Osteocyte (in vitro differentiated cells): ENCODE measurements around the gene HCAR3. TPM values are rescaled to one million over a fixed set of nuclear protein-coding genes. Genes with fewer than 3 reads are reported as not detected.
"Not testable (repeated sequence)": the region's sequence is repeated elsewhere in the genome, so short reads cannot be mapped to it uniquely, and the experiment has no call there.

Source experiments
- DNase-seq: peaks from one replicate; pipeline ENCODE4 v3.0.0; 2021; ENCODE audit warnings: mixed read lengths; ENCODE audit not compliant: unreplicated experiment; ENCODE audit errors: extremely low spot score
- H3K27ac Mint-ChIP-seq: one replicate; pipeline ENCODE4 v1.8.0; 2021; ENCODE audit warnings: mild to moderate bottlenecking, mixed read lengths; ENCODE audit not compliant: unreplicated experiment
- H3K27me3 Mint-ChIP-seq: one replicate; pipeline ENCODE4 v1.8.0; 2021; ENCODE audit warnings: mixed read lengths; ENCODE audit not compliant: unreplicated experiment
- H3K36me3 Mint-ChIP-seq: one replicate; pipeline ENCODE4 v1.8.0; 2021; ENCODE audit warnings: mixed read lengths; ENCODE audit not compliant: unreplicated experiment
- H3K4me1 Mint-ChIP-seq: one replicate; pipeline ENCODE4 v1.8.0; 2021; ENCODE audit warnings: mixed read lengths; ENCODE audit not compliant: unreplicated experiment
- H3K4me3 Mint-ChIP-seq: one replicate; pipeline ENCODE4 v1.8.0; 2021; ENCODE audit warnings: mild to moderate bottlenecking, moderate library complexity, mixed read lengths; ENCODE audit not compliant: unreplicated experiment
- H3K9me3 Mint-ChIP-seq: one replicate; pipeline ENCODE4 v1.8.0; 2021; ENCODE audit warnings: mixed read lengths; ENCODE audit not compliant: unreplicated experiment
- CTCF ChIP-seq: fragments of 200-600 bp; sonication (generic); IDR thresholded peaks from 2 replicates; pipeline ENCODE4 v1.5.0; 2021; ENCODE audit warnings: antibody characterized with exemption, mild to moderate bottlenecking, moderate library complexity
- long read RNA-seq: library from polyadenylated mRNA; unstranded; transcript quantifications from one replicate; pipeline ENCODE4 v2.0.0, GENCODE V29; 2021
- total RNA-seq: library from RNA; stranded (reverse); gene quantifications from 2 replicates; pipeline ENCODE4 v1.2.1, GENCODE V29; 2021

The HCAR3 gene
- total RNA-seq: not detected in 2 replicates
- long read RNA-seq: 0 reads

GRCh38 chr12:122716658-122717057 is at the start of gene HCAR3:
Gene HCAR3 (minus strand): TSS chr12:122716811. CDS start chr12:122716737, 74 bp downstream.
- not testable (repeated sequence) for H3K9me3 Mint-ChIP-seq, H3K4me3 Mint-ChIP-seq, H3K36me3 Mint-ChIP-seq, H3K27ac Mint-ChIP-seq, DNase-seq
- H3K27me3 Mint-ChIP-seq: peaks cover 17% of the 10 kb centered on the region
- peaks cover 14% of the 10 kb centered on the region for H3K4me1 Mint-ChIP-seq

- Mint-ChIP-seq H3K27me3 (no peaks in the 10 kb centered on the region), H3K36me3 (peaks cover 39% of the 10 kb centered on the region), H3K9me3 (no peaks in the 10 kb centered on the region), H3K27ac (no peak overlapping the region), H3K4me1 (peaks cover 19% of the 10 kb centered on the region), H3K4me3 (no peak overlapping the region)
- no peak for TF ChIP-seq CTCF
- no peak for DNase-seq
Measured at GRCh38 chr12:122757568-122757967, 41.0 kb upstream of the HCAR3 start.

GRCh38 chr12:122754790-122755189 is 38.2 kb upstream of the HCAR3 start:
- H3K9me3 Mint-ChIP-seq: no peaks in the 10 kb centered on the region
- DNase-seq: no peak
- no peaks in the 10 kb centered on the region for H3K27me3 Mint-ChIP-seq
- peaks cover 27% of the 10 kb centered on the region for H3K4me1 Mint-ChIP-seq
- TF ChIP-seq CTCF: no peak
- H3K36me3 Mint-ChIP-seq: peaks cover 33% of the 10 kb centered on the region
- H3K27ac Mint-ChIP-seq: no peak overlapping the region
- no peak overlapping the region for H3K4me3 Mint-ChIP-seq

GRCh38 chr12:122753319-122753650 is 36.7 kb upstream of the HCAR3 start:
- peaks cover 33% of the 10 kb centered on the region for H3K36me3 Mint-ChIP-seq
- no peaks in the 10 kb centered on the region for H3K27me3 Mint-ChIP-seq
- H3K4me3 Mint-ChIP-seq: peak overlapping the region; percentile 95
- no peaks in the 10 kb centered on the region for H3K9me3 Mint-ChIP-seq
- TF ChIP-seq CTCF: no peak
- peak overlapping the region; percentile 89 for H3K27ac Mint-ChIP-seq
- DNase-seq: no peak
- peaks cover 27% of the 10 kb centered on the region for H3K4me1 Mint-ChIP-seq

- TF ChIP-seq CTCF: peak; percentile 97
Measured at GRCh38 chr12:122752464-122753318, 36.1 kb upstream of the HCAR3 start, which contains the start of gene DENR. Gene DENR (plus strand): TSS chr12:122752824. CDS start chr12:122753702, 878 bp downstream.

GRCh38 chr12:122750781-122751515 is 34.3 kb upstream of the HCAR3 start:
- not testable (repeated sequence) for H3K4me3 Mint-ChIP-seq, H3K27me3 Mint-ChIP-seq, H3K27ac Mint-ChIP-seq, H3K9me3 Mint-ChIP-seq, DNase-seq
- Mint-ChIP-seq H3K4me1 (peaks cover 27% of the 10 kb centered on the region), H3K36me3 (peaks cover 16% of the 10 kb centered on the region)

More at GRCh38 chr12:122752464-122753318, 36.1 kb upstream of the HCAR3 start, which contains the start of gene DENR:
- no peaks in the 10 kb centered on the region for H3K9me3 Mint-ChIP-seq
- H3K4me3 Mint-ChIP-seq: peak within 1 kb of the TSS; percentile 95
- H3K4me1 Mint-ChIP-seq: peaks cover 27% of the 10 kb centered on the region
- H3K27ac Mint-ChIP-seq: peak within 1 kb of the TSS; percentile 89
- peak; percentile 100 for DNase-seq
- peaks cover 31% of the 10 kb centered on the region for H3K36me3 Mint-ChIP-seq
- H3K27me3 Mint-ChIP-seq: no peaks in the 10 kb centered on the region
